ENCODE measurements around the gene GPX2.

DNA sequence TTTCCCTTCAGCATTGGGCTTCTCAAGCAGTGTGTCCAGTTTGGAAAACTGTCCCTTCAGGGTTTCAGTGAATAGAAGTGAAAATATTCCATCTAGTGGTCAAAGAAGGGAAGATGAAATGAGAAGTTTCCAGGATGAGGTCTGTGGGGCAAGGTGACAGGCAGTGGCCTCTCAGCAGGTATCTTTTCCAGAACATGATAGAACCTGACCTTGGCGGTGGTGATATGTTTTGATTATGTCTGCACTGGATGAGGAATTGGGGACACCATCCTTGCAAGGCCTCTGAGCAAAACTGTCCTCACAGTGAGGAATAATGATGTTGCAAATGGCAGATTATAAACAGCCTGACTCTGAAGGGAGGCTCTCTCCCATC, 4.7 kb downstream of the GPX2 start:
- no peak for TF ChIP-seq POLR2AphosphoS5 (IDR thresholded peaks at IDR 0.05; ENCODE audit: insufficient read depth, low read depth, low read length)
- TF ChIP-seq, protein P1, sequence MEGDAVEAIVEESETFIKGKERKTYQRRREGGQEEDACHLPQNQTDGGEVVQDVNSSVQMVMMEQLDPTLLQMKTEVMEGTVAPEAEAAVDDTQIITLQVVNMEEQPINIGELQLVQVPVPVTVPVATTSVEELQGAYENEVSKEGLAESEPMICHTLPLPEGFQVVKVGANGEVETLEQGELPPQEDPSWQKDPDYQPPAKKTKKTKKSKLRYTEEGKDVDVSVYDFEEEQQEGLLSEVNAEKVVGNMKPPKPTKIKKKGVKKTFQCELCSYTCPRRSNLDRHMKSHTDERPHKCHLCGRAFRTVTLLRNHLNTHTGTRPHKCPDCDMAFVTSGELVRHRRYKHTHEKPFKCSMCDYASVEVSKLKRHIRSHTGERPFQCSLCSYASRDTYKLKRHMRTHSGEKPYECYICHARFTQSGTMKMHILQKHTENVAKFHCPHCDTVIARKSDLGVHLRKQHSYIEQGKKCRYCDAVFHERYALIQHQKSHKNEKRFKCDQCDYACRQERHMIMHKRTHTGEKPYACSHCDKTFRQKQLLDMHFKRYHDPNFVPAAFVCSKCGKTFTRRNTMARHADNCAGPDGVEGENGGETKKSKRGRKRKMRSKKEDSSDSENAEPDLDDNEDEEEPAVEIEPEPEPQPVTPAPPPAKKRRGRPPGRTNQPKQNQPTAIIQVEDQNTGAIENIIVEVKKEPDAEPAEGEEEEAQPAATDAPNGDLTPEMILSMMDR (IDR thresholded peaks at IDR 0.05; ENCODE audit: extremely low read depth in 1 of 2, insufficient read depth in 1 of 2, low read depth in 1 of 2, low read length in 2 of 2): no peak
- TF ChIP-seq EZH2 (IDR thresholded peaks at IDR 0.05; ENCODE audit: borderline replicate concordance, low read depth, low read length, severe bottlenecking): no peak
- TF ChIP-seq, protein P2, sequence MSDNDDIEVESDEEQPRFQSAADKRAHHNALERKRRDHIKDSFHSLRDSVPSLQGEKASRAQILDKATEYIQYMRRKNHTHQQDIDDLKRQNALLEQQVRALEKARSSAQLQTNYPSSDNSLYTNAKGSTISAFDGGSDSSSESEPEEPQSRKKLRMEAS (IDR thresholded peaks at IDR 0.05; ENCODE audit: insufficient read depth, insufficient read length): no peak
- no peak for TF ChIP-seq JUN (IDR thresholded peaks at IDR 0.05; ENCODE audit: borderline replicate concordance, insufficient read depth, insufficient read length, low read depth)
- no peak for TF ChIP-seq POLR2A (IDR thresholded peaks at IDR 0.05; ENCODE audit: low read depth, low read length)
- no peak for TF ChIP-seq FOS (IDR thresholded peaks at IDR 0.05; ENCODE audit: borderline replicate concordance, insufficient read depth, low read length)
- TF ChIP-seq MYC (IDR thresholded peaks at IDR 0.05; ENCODE audit: low read depth, low read length): no peak
- no peak for TF ChIP-seq GATA2 (IDR thresholded peaks at IDR 0.05; ENCODE audit: insufficient read depth, insufficient read length, low read depth, low read length)
